Measurements from ENCODE around the gene INPP4B.

Gene INPP4B

DNA sequence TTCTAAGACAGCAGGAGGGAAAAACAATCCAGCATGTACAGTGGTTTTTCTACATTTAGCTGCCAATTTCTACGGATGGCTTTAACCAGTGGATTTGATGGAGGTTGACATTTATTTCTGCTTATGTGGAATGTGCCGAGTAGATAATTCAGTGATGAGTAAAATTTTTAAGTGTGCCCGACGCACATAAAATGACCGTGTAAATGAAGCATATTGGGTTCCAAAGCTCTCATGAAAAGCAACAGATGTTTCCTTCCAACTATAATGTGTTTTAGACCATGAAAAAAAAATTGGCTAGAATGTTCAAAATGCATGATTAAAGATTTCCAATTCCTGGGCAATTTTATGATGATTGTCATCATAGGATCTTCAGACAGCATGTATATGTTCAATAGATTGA, 14.1 kb downstream of the INPP4B start:
- H3K9me3 ChIP-seq (ENCODE audit: low read length) = no peaks in the 10 kb centered on the region
- H3K79me2 ChIP-seq (ENCODE audit: insufficient read depth, low read length) = no peaks in the 10 kb centered on the region
- H3F3A ChIP-seq (ENCODE audit: insufficient read depth, low read length) = no peaks in the 10 kb centered on the region
- H3K9ac ChIP-seq (ENCODE audit: low read length) = no peak overlapping the region
- H3K9me2 ChIP-seq (ENCODE audit: low read depth, low read length) = no peaks in the 10 kb centered on the region
- H3K4me2 ChIP-seq (ENCODE audit: low read length) = no peak overlapping the region
- no peaks in the 10 kb centered on the region for H4K20me1 ChIP-seq (ENCODE audit: insufficient read depth, low read length)
- H3K27ac ChIP-seq (ENCODE audit: low read depth, low read length, poor library complexity, severe bottlenecking) = no peak overlapping the region
- no peaks in the 10 kb centered on the region for H3K27me3 ChIP-seq (ENCODE audit: insufficient read depth, low read length)
- TF ChIP-seq EZH2 (IDR thresholded peaks at IDR 0.05; ENCODE audit: borderline replicate concordance, low read length) = no peak
- TF ChIP-seq, protein P1, sequence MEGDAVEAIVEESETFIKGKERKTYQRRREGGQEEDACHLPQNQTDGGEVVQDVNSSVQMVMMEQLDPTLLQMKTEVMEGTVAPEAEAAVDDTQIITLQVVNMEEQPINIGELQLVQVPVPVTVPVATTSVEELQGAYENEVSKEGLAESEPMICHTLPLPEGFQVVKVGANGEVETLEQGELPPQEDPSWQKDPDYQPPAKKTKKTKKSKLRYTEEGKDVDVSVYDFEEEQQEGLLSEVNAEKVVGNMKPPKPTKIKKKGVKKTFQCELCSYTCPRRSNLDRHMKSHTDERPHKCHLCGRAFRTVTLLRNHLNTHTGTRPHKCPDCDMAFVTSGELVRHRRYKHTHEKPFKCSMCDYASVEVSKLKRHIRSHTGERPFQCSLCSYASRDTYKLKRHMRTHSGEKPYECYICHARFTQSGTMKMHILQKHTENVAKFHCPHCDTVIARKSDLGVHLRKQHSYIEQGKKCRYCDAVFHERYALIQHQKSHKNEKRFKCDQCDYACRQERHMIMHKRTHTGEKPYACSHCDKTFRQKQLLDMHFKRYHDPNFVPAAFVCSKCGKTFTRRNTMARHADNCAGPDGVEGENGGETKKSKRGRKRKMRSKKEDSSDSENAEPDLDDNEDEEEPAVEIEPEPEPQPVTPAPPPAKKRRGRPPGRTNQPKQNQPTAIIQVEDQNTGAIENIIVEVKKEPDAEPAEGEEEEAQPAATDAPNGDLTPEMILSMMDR (IDR thresholded peaks at IDR 0.05; ENCODE audit: low read length) = no peak
- H3K36me3 ChIP-seq (ENCODE audit: insufficient read depth, low read length) = no peaks in the 10 kb centered on the region
- no peak overlapping the region for H2AFZ ChIP-seq (ENCODE audit: low read length)
- no peak overlapping the region for H3K4me3 ChIP-seq (ENCODE audit: low read depth, low read length, poor library complexity, severe bottlenecking)
- no peaks in the 10 kb centered on the region for H3K4me1 ChIP-seq (ENCODE audit: insufficient read depth, low read length, severe bottlenecking)

DNA sequence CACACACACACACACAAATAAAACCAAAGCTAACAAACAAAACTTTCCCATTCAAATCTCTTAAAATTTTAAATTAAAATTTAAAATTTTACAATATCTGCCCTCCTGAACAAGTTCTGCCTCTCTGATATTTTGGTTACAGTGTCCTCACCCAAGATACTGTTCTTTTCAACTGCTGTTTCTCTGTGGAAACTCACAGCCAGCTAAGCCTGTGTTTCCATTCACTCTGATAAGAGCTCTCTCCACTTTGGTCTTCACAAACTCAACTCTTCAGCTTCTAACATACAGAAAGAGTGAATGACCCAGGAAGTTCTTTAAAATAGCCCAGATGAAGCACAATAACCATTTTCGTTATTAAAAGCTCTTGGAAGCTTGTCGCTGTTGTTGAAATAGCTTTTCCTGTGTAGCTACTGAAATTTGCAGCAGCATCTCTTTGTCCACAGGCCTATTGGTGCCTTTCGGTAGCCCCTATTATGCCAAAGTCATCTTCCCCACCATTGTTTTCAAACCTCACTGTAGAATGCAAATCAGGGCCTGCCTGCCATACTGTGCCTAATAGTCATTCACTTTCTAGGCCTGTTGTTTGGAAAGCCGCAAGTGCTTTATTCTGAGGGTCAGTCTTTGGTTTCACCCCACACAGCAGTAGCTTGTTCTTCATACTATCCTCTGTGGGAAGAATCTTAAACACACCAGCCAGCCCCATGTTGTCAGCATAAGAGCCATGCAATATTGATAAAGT, 19.4 kb downstream of the INPP4B start:
- Histone ChIP-seq H3K4me2 (ENCODE audit: low read length) (no peak overlapping the region), H3K79me2 (ENCODE audit: insufficient read depth, low read length) (no peaks in the 10 kb centered on the region), H2AFZ (ENCODE audit: low read length) (no peak overlapping the region), H3K27ac (ENCODE audit: low read depth, low read length, poor library complexity, severe bottlenecking) (no peak overlapping the region), H3K4me1 (ENCODE audit: insufficient read depth, low read length, severe bottlenecking) (no peaks in the 10 kb centered on the region), H3K9me2 (ENCODE audit: low read depth, low read length) (no peaks in the 10 kb centered on the region), H3K4me3 (ENCODE audit: low read depth, low read length, poor library complexity, severe bottlenecking) (no peak overlapping the region), H3K36me3 (ENCODE audit: insufficient read depth, low read length) (no peaks in the 10 kb centered on the region), H4K20me1 (ENCODE audit: insufficient read depth, low read length) (no peaks in the 10 kb centered on the region), H3K9ac (ENCODE audit: low read length) (no peak overlapping the region), H3F3A (ENCODE audit: insufficient read depth, low read length) (no peaks in the 10 kb centered on the region), H3K9me3 (ENCODE audit: low read length) (no peaks in the 10 kb centered on the region), H3K27me3 (ENCODE audit: insufficient read depth, low read length) (no peaks in the 10 kb centered on the region)
- TF ChIP-seq, protein P1 (IDR thresholded peaks at IDR 0.05; ENCODE audit: low read length) = no peak
- no peak for TF ChIP-seq EZH2 (IDR thresholded peaks at IDR 0.05; ENCODE audit: borderline replicate concordance, low read length)

DNA sequence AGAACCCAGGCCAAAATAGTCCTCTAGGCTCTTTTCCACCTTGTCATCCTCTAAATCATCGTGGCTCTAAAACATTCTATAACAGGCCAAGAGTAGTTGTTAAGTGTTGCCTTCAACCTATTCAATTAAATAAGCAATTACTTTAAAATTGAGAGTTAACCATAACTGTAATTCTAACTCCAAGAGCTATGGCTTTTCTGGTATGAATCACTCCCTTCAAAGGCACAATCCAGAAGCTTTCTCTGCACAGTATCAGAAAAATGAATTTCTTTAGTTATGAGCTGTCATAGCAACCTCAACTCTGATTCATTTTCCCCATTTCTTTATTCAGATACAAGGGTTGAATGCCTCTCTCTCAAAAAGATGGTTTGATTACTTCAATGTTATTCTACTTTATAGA, 21.7 kb downstream of the INPP4B start:
- no peak overlapping the region for H3K27ac ChIP-seq (ENCODE audit: low read depth, low read length, poor library complexity, severe bottlenecking)
- H4K20me1 ChIP-seq (ENCODE audit: insufficient read depth, low read length) = no peaks in the 10 kb centered on the region
- no peak overlapping the region for H3K9ac ChIP-seq (ENCODE audit: low read length)
- H3K9me2 ChIP-seq (ENCODE audit: low read depth, low read length) = no peaks in the 10 kb centered on the region
- H2AFZ ChIP-seq (ENCODE audit: low read length) = no peak overlapping the region
- H3K9me3 ChIP-seq (ENCODE audit: low read length) = no peaks in the 10 kb centered on the region
- no peak overlapping the region for H3K4me3 ChIP-seq (ENCODE audit: low read depth, low read length, poor library complexity, severe bottlenecking)
- H3K79me2 ChIP-seq (ENCODE audit: insufficient read depth, low read length) = no peaks in the 10 kb centered on the region
- H3K36me3 ChIP-seq (ENCODE audit: insufficient read depth, low read length) = no peaks in the 10 kb centered on the region
- no peaks in the 10 kb centered on the region for H3K4me1 ChIP-seq (ENCODE audit: insufficient read depth, low read length, severe bottlenecking)
- H3K4me2 ChIP-seq (ENCODE audit: low read length) = no peak overlapping the region
- TF ChIP-seq EZH2 (IDR thresholded peaks at IDR 0.05; ENCODE audit: borderline replicate concordance, low read length) = no peak
- TF ChIP-seq, protein P1 (IDR thresholded peaks at IDR 0.05; ENCODE audit: low read length) = no peak
- no peaks in the 10 kb centered on the region for H3K27me3 ChIP-seq (ENCODE audit: insufficient read depth, low read length)
- H3F3A ChIP-seq (ENCODE audit: insufficient read depth, low read length) = no peaks in the 10 kb centered on the region
